Nephron (organoid): ENCODE data around the gene RGS12.

Source experiments
- H3K27ac Mint-ChIP-seq, 3 experiments: 2 replicates each; pipeline ENCODE4 v1.8.0; 2020; ENCODE audit warnings: mixed read lengths in 3 of 3, mild to moderate bottlenecking in 2 of 3, moderate library complexity in 1 of 3
- H3K27me3 Mint-ChIP-seq: 2 replicates; pipeline ENCODE4 v1.8.0; 2021; ENCODE audit warnings: low read depth, mild to moderate bottlenecking, moderate library complexity, mixed read lengths
- H3K36me3 Mint-ChIP-seq: 2 replicates; pipeline ENCODE4 v1.8.0; 2020; ENCODE audit warnings: low read depth, mixed read lengths
- H3K4me1 Mint-ChIP-seq: 2 replicates; pipeline ENCODE4 v1.8.0; 2020; ENCODE audit warnings: mixed read lengths
- H3K4me3 Mint-ChIP-seq, 3 experiments: 2 replicates each; pipeline ENCODE4 v1.8.0; 2020; ENCODE audit warnings: mild to moderate bottlenecking in 3 of 3, mixed read lengths in 3 of 3, moderate library complexity in 2 of 3
- H3K9me3 Mint-ChIP-seq: 2 replicates; pipeline ENCODE4 v1.8.0; 2020; ENCODE audit warnings: mixed read lengths
- CTCF ChIP-seq, 3 experiments: fragments of 200-600 bp; sonication (generic); IDR thresholded peaks; one replicate each; pipeline ENCODE4 v1.5.0; 2021; ENCODE audit warnings: antibody characterized with exemption in 3 of 3; ENCODE audit not compliant: unreplicated experiment in 3 of 3

RGS12 gene

DNA sequence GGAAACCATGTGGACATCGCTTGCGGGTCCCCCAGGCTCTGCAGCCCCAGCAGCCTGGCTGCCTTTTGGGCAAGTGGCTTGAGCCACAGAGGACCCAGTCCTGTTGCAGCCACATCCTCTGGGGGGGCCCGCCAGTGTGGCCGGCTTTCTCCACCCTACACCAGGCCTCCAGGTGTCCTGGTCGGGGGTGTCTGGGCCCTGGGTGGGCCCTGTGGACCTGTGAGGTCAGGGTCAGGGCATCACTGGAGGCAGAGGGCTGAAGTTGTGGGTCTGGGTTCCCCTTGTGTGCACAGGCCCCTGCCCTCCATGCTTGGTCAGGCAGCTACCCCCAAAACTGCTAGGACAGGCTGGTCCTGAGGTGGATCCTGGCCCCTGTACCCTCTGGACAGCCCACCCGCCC lies 47.1 kb upstream of the RGS12 start:
- no peaks in the 10 kb centered on the region for H3K9me3 Mint-ChIP-seq
- peaks cover 31% of the 10 kb centered on the region for H3K4me1 Mint-ChIP-seq
- no peak overlapping the region for H3K27ac Mint-ChIP-seq
- TF ChIP-seq CTCF (IDR thresholded peaks at IDR 0.05; ENCODE audit: unreplicated experiment in 3 of 3), result no peak
- no peak overlapping the region for H3K4me3 Mint-ChIP-seq
- H3K36me3 Mint-ChIP-seq, result peaks cover 9% of the 10 kb centered on the region
- no peaks in the 10 kb centered on the region for H3K27me3 Mint-ChIP-seq

GRCh38 chr4:3246458-3247398 lies 46.1 kb upstream of the RGS12 start:
- H3K4me3 Mint-ChIP-seq, result no peak overlapping the region
- no peaks in the 10 kb centered on the region for H3K27me3 Mint-ChIP-seq
- H3K4me1 Mint-ChIP-seq, result peaks cover 20% of the 10 kb centered on the region
- TF ChIP-seq CTCF (IDR thresholded peaks at IDR 0.05; ENCODE audit: unreplicated experiment in 3 of 3), result no peak
- H3K27ac Mint-ChIP-seq, result no peak overlapping the region
- H3K36me3 Mint-ChIP-seq, result peaks cover 3% of the 10 kb centered on the region
- no peaks in the 10 kb centered on the region for H3K9me3 Mint-ChIP-seq

DNA sequence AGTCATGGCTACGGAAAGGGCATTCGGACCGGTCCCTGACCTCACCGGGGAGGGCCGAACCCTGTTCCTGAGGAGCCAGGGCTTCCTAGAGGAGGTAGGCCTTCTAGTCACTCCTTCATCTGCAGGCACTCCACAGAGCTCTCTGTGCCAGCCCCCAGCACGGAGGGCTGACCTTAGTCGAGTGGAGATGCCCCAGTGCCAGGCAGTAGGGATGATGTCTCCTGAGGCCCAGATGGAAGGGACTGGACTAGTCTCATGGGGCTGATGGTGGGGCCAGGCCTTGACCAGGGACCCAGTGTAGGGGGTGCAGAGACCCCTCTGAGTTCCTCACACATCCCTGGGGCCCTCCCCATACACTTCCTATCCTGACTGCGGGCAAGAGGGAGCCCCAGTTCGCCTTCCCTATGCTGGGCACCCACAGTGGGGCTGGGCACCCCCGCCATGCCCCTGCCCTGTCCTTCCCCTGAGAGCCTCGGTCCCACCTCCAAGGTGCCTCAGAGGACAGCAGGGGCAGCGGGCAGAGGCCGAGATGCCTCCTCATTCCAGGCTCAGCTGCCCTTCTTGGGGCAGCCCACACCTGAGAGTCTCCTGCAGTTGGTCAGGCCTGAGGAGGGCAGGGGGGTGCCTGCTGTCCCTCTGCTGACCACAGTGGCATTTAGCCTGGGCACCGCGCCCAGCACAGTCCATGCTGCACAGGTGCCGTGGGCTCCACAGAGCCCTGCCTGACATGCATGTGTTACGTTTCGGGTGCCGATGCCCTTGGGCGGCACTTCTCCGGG lies 45.2 kb upstream of the RGS12 start:
- Mint-ChIP-seq H3K9me3 (no peaks in the 10 kb centered on the region), H3K27me3 (no peaks in the 10 kb centered on the region), H3K4me1 (peaks cover 12% of the 10 kb centered on the region), H3K4me3 (no peak overlapping the region), H3K27ac (no peak overlapping the region), H3K36me3 (peaks cover 3% of the 10 kb centered on the region)
- no peak for TF ChIP-seq CTCF (IDR thresholded peaks at IDR 0.05; ENCODE audit: unreplicated experiment in 3 of 3)

DNA sequence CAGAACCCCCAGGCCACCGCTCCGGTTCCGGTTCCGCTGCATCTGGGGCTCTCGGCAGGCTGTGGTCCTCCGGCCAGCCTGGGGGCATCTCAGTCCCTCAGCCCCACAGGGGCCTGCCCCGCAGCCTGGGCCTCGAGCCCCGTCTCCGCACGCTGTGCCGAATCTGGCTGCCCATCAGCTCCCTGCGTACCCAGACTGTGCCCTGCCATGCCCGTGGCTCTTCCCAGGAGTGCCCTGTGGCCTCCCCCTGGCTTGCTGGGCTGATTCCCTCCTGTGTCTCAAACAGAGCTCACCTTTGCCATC lies 44.7 kb upstream of the RGS12 start:
- no peak overlapping the region for H3K4me3 Mint-ChIP-seq
- no peak overlapping the region for H3K27ac Mint-ChIP-seq
- peaks cover 6% of the 10 kb centered on the region for H3K4me1 Mint-ChIP-seq
- H3K9me3 Mint-ChIP-seq, result no peaks in the 10 kb centered on the region
- no peak for TF ChIP-seq CTCF (IDR thresholded peaks at IDR 0.05; ENCODE audit: unreplicated experiment in 3 of 3)
- no peaks in the 10 kb centered on the region for H3K27me3 Mint-ChIP-seq
- peaks cover 3% of the 10 kb centered on the region for H3K36me3 Mint-ChIP-seq

- Mint-ChIP-seq H3K27me3 (no peaks in the 10 kb centered on the region), H3K4me3 (no peak within 1 kb of the TSS), H3K9me3 (no peaks in the 10 kb centered on the region), H3K36me3 (no peaks in the 10 kb centered on the region), H3K27ac (no peak within 1 kb of the TSS), H3K4me1 (no peaks in the 10 kb centered on the region)
- TF ChIP-seq CTCF (IDR thresholded peaks at IDR 0.05; ENCODE audit: unreplicated experiment in 3 of 3), result no peak
Observed at GRCh38 chr4:3248811-3249661, 43.8 kb upstream of the RGS12 start, which contains the start of gene MSANTD1. TSS of gene MSANTD1 (plus strand) at chr4:3249159. CDS start at chr4:3249223, 64 bp downstream.
